Keratinocyte (primary cell): Measurements from ENCODE around the gene LRRC46. TPM values are rescaled to one million over a fixed set of nuclear protein-coding genes. Genes with fewer than 3 reads are reported as not detected.

Source experiments
- DNase-seq: peaks from one replicate; pipeline ENCODE4 v3.0.0-alpha.2; 2011; ENCODE audit warnings: low read depth, missing footprints, low spot score
- FAIRE-seq: peaks from 2 replicates; lab custom pipeline; 2011; peaks lifted over from hg19 to GRCh38; lab: Jason Lieb, UNC
- H2AFZ ChIP-seq: 2 replicates; pipeline ENCODE4 v1.6.0; 2012; ENCODE audit warnings: low read length, control low read depth, inconsistent platforms; ENCODE audit not compliant: control insufficient read depth
- H3K27ac ChIP-seq: 2 replicates; pipeline ENCODE4 v1.5.1; 2011; ENCODE audit warnings: low read length; ENCODE audit not compliant: control insufficient read depth, insufficient read depth
- H3K27me3 ChIP-seq: 3 replicates; pipeline ENCODE4 v1.6.0; 2011; ENCODE audit warnings: low read length; ENCODE audit not compliant: control insufficient read depth, insufficient read depth; ENCODE audit errors: extremely low read depth
- H3K36me3 ChIP-seq, 2 experiments: 2 replicates in 1 of 2; 3 replicates in 1 of 2; pipeline ENCODE4 v1.5.1; 2011; ENCODE audit warnings: low read length in 2 of 2, mild to moderate bottlenecking in 1 of 2; ENCODE audit not compliant: control insufficient read depth in 2 of 2, insufficient read depth in 2 of 2; ENCODE audit errors: extremely low read depth in 1 of 2
- H3K4me1 ChIP-seq: 3 replicates; pipeline ENCODE4 v1.5.1; 2011; ENCODE audit warnings: low read length; ENCODE audit not compliant: control insufficient read depth, insufficient read depth; ENCODE audit errors: extremely low read depth
- H3K4me2 ChIP-seq: 3 replicates; pipeline ENCODE4 v1.6.0; 2011; ENCODE audit warnings: low read depth, low read length; ENCODE audit not compliant: control insufficient read depth, insufficient read depth; ENCODE audit errors: extremely low read depth
- H3K4me3 ChIP-seq, 3 experiments: fragments of 200-600 bp in 1 of 3; sonication (generic) in 1 of 3; 2 replicates in 2 of 3; 3 replicates in 1 of 3; pipeline ENCODE4 v1.5.1; 2011 to 2016; ENCODE audit warnings: low read length in 3 of 3, mild to moderate bottlenecking in 3 of 3, control low read depth in 2 of 3, inconsistent platforms in 1 of 3, low read depth in 1 of 3, mixed read lengths in 1 of 3, mixed run types in 1 of 3, moderate library complexity in 1 of 3; ENCODE audit not compliant: control insufficient read depth in 2 of 3, insufficient read depth in 2 of 3; ENCODE audit errors: extremely low read depth in 1 of 3
- H3K79me2 ChIP-seq: 2 replicates; pipeline ENCODE4 v1.6.0; 2012; ENCODE audit warnings: low read length; ENCODE audit not compliant: control insufficient read depth, insufficient read depth
- H3K9ac ChIP-seq: 3 replicates; pipeline ENCODE4 v1.6.0; 2011; ENCODE audit warnings: low read length; ENCODE audit not compliant: control insufficient read depth, insufficient read depth; ENCODE audit errors: extremely low read depth
- H3K9me1 ChIP-seq: 3 replicates; pipeline ENCODE4 v1.6.0; 2011; ENCODE audit warnings: low read length; ENCODE audit not compliant: control insufficient read depth, insufficient read depth; ENCODE audit errors: extremely low read depth
- H3K9me3 ChIP-seq: 2 replicates; pipeline ENCODE4 v1.5.1; 2012; ENCODE audit warnings: low read depth, low read length; ENCODE audit not compliant: control insufficient read depth
- H4K20me1 ChIP-seq: 3 replicates; pipeline ENCODE4 v1.6.0; 2011; ENCODE audit warnings: low read length; ENCODE audit not compliant: control insufficient read depth, insufficient read depth; ENCODE audit errors: extremely low read depth
- CTCF ChIP-seq, 3 experiments: IDR thresholded peaks in 1 of 3; conservative IDR thresholded peaks in 1 of 3; optimal IDR thresholded peaks in 1 of 3; 2 replicates in 2 of 3; 3 replicates in 1 of 3; pipeline versions ENCODE3 to v1.5.1; 2011; ENCODE audit warnings: low read length in 3 of 3, mild to moderate bottlenecking in 3 of 3, moderate library complexity in 2 of 3, control low read depth in 1 of 3, inconsistent platforms in 1 of 3; ENCODE audit not compliant: insufficient read depth in 2 of 3; ENCODE audit errors: extremely low read depth in 1 of 3
- EZH2 ChIP-seq: IDR thresholded peaks from one replicate; pipeline ENCODE4 v1.6.1; 2012; ENCODE audit warnings: inconsistent platforms, mild to moderate bottlenecking, low read length, moderate library complexity
- dilution Hi-C: fragments of 300-500 bp; cut with MboI; formaldehyde crosslinking; loops from one replicate; pipeline ENCODE4 v1.7.0; 2020; ENCODE audit warnings: low sequenced_read_pairs; ENCODE audit not compliant: extremely low pct_ligation_motif_present
- polyA plus RNA-seq, 5 experiments: library from polyadenylated mRNA; depleted of rRNA in 3 of 5; stranded (reverse) in 3 of 5; stranded (forward) in 1 of 5; unstranded in 1 of 5; fragments of >200 nt; gene quantifications; 1 replicate in 1 of 5; 2 replicates in 3 of 5; 3 replicates in 1 of 5; pipeline versions ENCODE4 v1.2.1 to v1.2.3, GENCODE V29; 2011 to 2012; ENCODE audit warnings: missing spikeins in 2 of 5, low read depth in 1 of 5, low replicate concordance in 1 of 5

Gene LRRC46
- polyA plus RNA-seq, 1 donor (not counting 4 experiments of a cell fraction or from before 2014, with no cell fraction given) = 0.43 TPM

DNA sequence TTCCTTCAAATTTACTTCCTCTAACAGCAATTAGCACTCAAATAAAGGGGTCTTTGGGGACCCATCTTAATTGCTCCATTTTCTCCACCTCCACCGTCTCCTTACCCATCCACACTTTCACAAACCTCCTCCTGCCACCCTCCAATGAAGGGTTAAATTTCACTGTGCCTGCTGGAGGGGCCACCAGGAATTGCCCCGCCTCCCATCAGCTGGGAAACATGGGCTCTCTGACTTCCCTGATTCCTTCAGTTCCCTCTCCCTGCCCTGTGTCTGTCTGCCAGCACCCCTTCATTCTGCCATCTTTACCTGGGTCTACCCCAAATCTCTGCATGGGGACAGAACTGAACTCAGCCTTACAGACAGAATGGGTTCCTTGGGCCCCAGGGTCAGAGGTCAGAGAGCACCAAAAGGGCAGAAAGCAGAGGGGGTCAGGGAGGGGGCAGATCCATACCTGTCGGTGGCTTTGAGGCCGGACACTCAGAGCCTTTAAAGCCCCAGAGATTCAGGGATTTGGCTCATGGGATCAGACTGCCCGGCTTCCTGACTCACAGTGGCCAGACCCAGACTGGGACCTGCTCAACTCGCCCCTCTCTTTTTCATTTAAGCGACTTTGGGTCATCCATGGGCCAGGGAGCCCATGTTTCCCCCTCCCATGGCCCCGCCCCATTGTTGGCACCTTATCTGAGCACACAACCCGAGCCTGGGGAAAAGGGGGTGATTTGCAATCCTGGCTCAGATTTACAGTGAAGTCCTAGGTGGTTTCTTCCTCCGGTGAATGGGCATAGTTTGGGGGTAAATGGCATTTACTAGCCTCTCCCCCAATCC is 46.9 kb downstream of the LRRC46 start:
- Histone ChIP-seq H3K27me3 (peaks cover 12% of the 10 kb centered on the region), H3K4me1 (peaks cover 3% of the 10 kb centered on the region), H3K9me3 (no peaks in the 10 kb centered on the region), H3K9ac (no peak overlapping the region), H3K36me3 (no peaks in the 10 kb centered on the region), H3K4me2 (no peak overlapping the region), H3K4me3 (no peak overlapping the region), H4K20me1 (no peaks in the 10 kb centered on the region), H3K27ac (no peak overlapping the region), H2AFZ (no peak overlapping the region), H3K9me1 (no peaks in the 10 kb centered on the region), H3K79me2 (no peaks in the 10 kb centered on the region)
- no peak for DNase-seq
- no peak for TF ChIP-seq EZH2
- dilution Hi-C loops = no loop called here
- no peak for FAIRE-seq

DNA sequence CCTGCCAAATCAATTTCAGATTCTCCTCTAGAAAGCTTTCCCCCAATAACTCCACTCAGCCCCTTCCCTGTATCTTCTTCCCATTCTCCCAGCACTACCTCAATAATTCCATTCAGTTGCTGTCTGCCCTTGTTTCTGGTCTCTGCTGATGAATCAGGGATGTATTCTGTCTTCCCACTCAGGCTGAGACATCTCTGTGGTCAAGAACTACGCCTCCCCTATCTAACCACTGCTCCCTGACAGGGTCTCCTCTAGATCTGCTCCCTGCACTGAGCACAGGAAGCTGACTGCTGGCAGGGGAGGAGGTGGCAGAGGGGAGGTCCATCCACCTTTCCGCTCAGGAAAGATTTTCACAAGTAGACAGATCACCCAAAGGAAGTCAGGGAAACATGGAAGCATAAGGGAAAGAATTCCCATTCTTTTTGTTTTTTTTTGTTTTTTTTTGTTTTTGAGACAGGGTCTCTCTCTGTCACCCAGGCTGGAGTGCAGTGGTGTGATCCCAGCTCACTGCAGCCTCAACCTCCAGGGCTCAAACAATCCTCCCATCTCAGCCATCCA is 47.6 kb downstream of the LRRC46 start:
- Histone ChIP-seq H2AFZ (no peak overlapping the region), H3K9ac (no peak overlapping the region), H3K27ac (no peak overlapping the region), H4K20me1 (no peaks in the 10 kb centered on the region), H3K27me3 (peaks cover 10% of the 10 kb centered on the region), H3K9me1 (no peaks in the 10 kb centered on the region), H3K36me3 (no peaks in the 10 kb centered on the region), H3K4me1 (peaks cover 3% of the 10 kb centered on the region), H3K9me3 (no peaks in the 10 kb centered on the region), H3K4me2 (no peak overlapping the region), H3K79me2 (no peaks in the 10 kb centered on the region), H3K4me3 (no peak overlapping the region)
- FAIRE-seq (no peak), DNase-seq (no peak)
- dilution Hi-C loops = no loop called here
- no peak for TF ChIP-seq EZH2

DNA sequence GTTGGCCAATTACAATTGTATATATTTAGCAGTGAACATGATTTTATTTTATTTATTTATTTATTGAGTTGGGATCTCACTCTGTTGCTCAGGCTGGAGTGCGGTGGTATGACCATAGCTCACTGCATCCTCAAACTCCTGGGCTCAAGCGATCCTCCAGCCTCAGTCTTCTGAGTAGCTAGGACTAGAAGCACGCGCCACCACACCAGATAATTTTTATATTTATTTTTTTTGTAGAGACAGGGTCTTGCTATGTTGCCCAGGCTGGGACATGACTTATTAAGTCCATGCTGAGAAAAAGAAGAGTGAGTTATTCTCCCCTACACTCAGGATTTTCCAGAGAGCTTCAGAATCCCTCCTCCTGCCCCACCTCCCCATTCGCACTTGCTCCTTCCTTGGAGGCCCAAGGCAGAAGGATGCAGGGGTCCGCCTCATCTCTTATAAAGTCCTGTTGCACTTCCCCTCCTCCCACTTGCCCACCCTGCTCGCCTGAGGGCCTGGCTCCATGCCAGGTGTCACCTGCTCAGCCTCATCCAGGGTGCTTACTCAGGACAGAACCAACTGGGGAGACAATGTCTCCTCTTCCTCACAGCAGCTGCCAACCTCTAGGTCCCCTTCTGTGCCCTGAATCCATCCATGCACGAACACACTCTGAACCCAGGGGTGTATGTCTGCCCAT is 48.4 kb downstream of the LRRC46 start:
- Histone ChIP-seq H3K79me2 (no peaks in the 10 kb centered on the region), H3K4me2 (no peak overlapping the region), H3K4me3 (no peak overlapping the region), H3K27ac (no peak overlapping the region), H3K4me1 (peaks cover 3% of the 10 kb centered on the region), H3K9ac (no peak overlapping the region), H3K27me3 (peaks cover 5% of the 10 kb centered on the region), H3K36me3 (no peaks in the 10 kb centered on the region), H3K9me1 (no peaks in the 10 kb centered on the region), H2AFZ (no peak overlapping the region), H3K9me3 (no peaks in the 10 kb centered on the region), H4K20me1 (no peaks in the 10 kb centered on the region)
- TF ChIP-seq EZH2 (no peak), CTCF (optimal IDR thresholded peaks at IDR 0.05 in 1 of 3, IDR thresholded peaks at IDR 0.05 in 1 of 3, conservative IDR thresholded peaks at IDR 0.05 in 1 of 3; ENCODE audit: extremely low read depth in 1 of 3, insufficient read depth in 2 of 3, low read length in 3 of 3) (no peak)
- FAIRE-seq (no peak), DNase-seq (no peak)
- dilution Hi-C loops = no loop called here
